ENCODE results near the gene TIMP3.

- TF ChIP-seq EZH2 (IDR thresholded peaks at IDR 0.05; ENCODE audit: borderline replicate concordance, insufficient read depth, low read length, poor library complexity, severe bottlenecking) (no peak), EP300 (conservative IDR thresholded peaks at IDR 0.05; ENCODE audit: poor library complexity, severe bottlenecking) (no peak)
- TF ChIP-seq, protein P1, sequence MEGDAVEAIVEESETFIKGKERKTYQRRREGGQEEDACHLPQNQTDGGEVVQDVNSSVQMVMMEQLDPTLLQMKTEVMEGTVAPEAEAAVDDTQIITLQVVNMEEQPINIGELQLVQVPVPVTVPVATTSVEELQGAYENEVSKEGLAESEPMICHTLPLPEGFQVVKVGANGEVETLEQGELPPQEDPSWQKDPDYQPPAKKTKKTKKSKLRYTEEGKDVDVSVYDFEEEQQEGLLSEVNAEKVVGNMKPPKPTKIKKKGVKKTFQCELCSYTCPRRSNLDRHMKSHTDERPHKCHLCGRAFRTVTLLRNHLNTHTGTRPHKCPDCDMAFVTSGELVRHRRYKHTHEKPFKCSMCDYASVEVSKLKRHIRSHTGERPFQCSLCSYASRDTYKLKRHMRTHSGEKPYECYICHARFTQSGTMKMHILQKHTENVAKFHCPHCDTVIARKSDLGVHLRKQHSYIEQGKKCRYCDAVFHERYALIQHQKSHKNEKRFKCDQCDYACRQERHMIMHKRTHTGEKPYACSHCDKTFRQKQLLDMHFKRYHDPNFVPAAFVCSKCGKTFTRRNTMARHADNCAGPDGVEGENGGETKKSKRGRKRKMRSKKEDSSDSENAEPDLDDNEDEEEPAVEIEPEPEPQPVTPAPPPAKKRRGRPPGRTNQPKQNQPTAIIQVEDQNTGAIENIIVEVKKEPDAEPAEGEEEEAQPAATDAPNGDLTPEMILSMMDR (IDR thresholded peaks at IDR 0.05; ENCODE audit: poor library complexity, severe bottlenecking): no peak
These were observed 110.0 kb downstream of the TIMP3 start for GRCh38 chr22:32911503-32911902.
